Adipocyte (in vitro differentiated cells): ENCODE data around the gene MRPS34.

Experiments
- DNase-seq: peaks from one replicate; pipeline ENCODE4 v3.0.0-alpha.2; 2015; ENCODE audit warnings: low read depth
- H3K27me3 ChIP-seq: replicated peaks from 2 replicates; pipeline ENCODE4 v1.7.0; 2013; ENCODE audit warnings: mild to moderate bottlenecking, low read length, moderate library complexity; ENCODE audit not compliant: control insufficient read depth, insufficient read depth
- H3K36me3 ChIP-seq: 2 replicates; pipeline ENCODE4 v1.7.0; 2013; ENCODE audit warnings: low read length, mild to moderate bottlenecking, moderate library complexity; ENCODE audit not compliant: control insufficient read depth, insufficient read depth, severe bottlenecking
- H3K4me1 ChIP-seq: 2 replicates; pipeline ENCODE4 v1.7.0; 2013; ENCODE audit warnings: mild to moderate bottlenecking, low read length, moderate library complexity; ENCODE audit not compliant: control insufficient read depth, insufficient read depth
- H3K4me3 ChIP-seq: 2 replicates; pipeline ENCODE4 v1.7.0; 2013; ENCODE audit warnings: mild to moderate bottlenecking, low read length, moderate library complexity
- H3K9ac ChIP-seq: 2 replicates; pipeline ENCODE4 v1.7.0; 2013; ENCODE audit warnings: mild to moderate bottlenecking, low read length, moderate library complexity
- H3K9me3 ChIP-seq: 2 replicates; pipeline ENCODE4 v1.7.0; 2013; ENCODE audit warnings: mild to moderate bottlenecking, low read length, moderate library complexity; ENCODE audit not compliant: control insufficient read depth

MRPS34 gene

DNA sequence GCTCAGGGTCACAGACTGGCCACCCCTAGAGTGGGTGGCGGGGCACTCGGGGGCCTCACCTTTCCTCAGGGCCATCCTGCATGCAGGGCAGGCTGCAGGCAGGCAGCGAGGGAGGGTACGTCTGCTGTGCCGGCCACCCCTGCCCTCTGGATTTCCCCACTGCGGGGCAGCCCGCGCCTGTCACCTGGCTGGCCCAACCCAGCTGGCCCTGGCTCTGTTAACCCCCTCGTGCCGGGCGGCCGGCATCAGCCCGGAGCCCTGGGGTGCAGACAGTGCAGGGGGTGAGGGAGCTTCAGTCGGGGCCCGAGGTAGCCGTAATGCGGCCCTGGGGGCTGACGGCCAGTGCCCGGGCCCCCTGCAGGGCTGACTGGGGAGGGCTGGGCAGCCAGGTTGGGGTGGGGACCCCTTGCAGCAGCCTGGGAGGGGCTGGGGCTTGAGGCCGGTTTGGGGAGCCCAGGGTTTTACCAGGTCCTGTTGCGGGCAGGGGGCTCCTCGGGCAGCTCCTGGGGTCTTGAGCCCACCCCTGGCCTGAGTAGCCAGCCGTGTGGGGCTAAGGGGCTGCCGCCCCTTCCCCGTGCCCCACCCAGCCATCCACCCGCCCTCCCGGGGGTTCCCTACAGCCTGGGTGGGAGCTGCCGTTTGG, 20.8 kb upstream of the MRPS34 start, which contains the start of gene IGFALS:
Gene IGFALS, minus strand, starts transcription at position 128 of the 643 bp plus-strand sequence. Its CDS starts 53 bp downstream, at position 75.
- no peaks in the 10 kb centered on the region for H3K4me1 ChIP-seq
- DNase-seq: no peak
- H3K36me3 ChIP-seq: peaks cover 4% of the 10 kb centered on the region
- no peaks in the 10 kb centered on the region for H3K27me3 ChIP-seq
- peaks cover 6% of the 10 kb centered on the region for H3K9me3 ChIP-seq
- no peak within 1 kb of the TSS for H3K9ac ChIP-seq
- H3K4me3 ChIP-seq: no peak within 1 kb of the TSS

DNA sequence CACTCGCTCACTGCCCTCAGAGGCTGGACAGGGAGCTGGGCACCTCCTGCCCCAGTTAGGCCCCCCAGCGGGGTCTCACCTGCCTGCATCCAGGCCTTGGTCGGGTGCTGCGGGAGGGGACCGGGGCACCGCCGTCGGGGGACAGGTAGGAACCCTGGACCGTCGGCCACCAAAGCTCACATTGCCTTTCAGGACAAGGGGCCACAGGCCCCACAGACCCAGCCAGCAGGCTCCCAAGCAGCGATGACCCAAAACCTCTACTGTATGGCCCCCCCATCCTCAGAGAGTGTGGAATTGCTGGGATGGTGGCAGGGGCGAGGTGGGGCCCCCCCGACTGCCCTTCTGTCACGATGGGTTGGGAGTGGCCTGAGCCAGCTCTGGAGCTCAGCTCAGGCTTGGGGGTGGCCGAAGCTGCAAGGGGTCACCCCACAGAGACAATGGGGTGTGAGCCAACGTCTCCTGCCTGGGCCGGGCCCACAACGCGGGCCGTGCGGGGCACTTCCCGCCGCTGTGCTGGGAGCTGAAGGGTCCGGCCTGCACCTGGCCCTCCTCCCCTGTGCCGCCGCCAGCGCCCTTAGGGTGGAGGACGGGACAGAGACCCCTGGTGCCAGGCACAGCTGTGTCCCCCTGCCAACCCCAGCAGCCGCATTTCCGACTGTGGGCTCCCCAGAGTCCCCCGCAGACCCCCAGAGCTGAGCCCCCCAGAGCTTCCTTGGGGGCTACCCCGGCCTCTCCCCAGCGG, 20.1 kb upstream of the MRPS34 start:
- Histone ChIP-seq H3K4me3 (no peak overlapping the region), H3K4me1 (no peaks in the 10 kb centered on the region), H3K27me3 (no peaks in the 10 kb centered on the region), H3K9me3 (peaks cover 3% of the 10 kb centered on the region), H3K9ac (no peak overlapping the region), H3K36me3 (peaks cover 9% of the 10 kb centered on the region)
- no peak for DNase-seq

DNA sequence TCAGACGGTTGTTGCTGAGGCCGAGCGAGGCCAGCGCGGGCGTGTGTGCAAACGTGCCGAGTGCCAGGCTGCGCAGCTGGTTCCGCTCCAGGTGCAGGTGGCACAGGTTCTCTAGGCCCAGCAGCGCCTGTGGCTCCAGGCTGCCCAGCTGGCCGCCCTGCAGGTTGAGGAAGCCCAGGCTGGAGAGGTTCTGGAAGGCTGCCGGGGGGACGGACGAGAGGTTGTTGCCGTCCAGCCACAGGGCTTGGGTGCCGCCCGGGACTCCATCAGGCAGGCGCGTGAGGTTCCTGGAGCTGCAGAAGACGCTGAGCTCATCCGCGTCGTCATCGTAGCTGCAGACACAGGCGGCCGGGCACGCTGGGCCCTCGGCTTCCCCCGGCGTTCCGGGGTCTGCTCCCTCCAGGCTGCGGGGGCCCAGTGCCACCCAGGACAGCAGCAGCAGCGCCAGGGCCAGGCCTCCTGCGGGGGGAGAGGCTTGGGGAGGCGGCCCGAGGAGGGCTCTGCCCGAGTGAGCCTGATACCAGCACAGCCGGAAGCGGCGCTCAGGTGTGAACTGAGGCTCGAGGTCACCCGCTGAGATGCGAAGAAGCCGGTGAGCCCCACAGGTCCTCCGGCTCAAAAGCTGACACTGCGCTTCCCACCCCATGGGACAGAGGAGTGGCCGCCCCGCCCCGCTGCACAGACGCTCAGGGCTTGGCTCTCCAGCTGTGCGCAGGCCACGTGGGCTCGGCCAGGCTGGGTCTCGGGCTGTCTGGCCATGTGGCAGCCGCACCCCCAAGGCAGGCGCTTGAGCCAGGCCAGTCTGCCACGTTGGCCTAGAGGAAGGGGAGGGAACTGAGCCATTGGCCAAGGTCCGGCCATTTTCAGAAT, 19.2 kb upstream of the MRPS34 start:
- Histone ChIP-seq H3K36me3 (peaks cover 9% of the 10 kb centered on the region), H3K9ac (no peak overlapping the region), H3K9me3 (no peaks in the 10 kb centered on the region), H3K27me3 (no peaks in the 10 kb centered on the region), H3K4me3 (no peak overlapping the region), H3K4me1 (no peaks in the 10 kb centered on the region)
- no peak for DNase-seq

DNA sequence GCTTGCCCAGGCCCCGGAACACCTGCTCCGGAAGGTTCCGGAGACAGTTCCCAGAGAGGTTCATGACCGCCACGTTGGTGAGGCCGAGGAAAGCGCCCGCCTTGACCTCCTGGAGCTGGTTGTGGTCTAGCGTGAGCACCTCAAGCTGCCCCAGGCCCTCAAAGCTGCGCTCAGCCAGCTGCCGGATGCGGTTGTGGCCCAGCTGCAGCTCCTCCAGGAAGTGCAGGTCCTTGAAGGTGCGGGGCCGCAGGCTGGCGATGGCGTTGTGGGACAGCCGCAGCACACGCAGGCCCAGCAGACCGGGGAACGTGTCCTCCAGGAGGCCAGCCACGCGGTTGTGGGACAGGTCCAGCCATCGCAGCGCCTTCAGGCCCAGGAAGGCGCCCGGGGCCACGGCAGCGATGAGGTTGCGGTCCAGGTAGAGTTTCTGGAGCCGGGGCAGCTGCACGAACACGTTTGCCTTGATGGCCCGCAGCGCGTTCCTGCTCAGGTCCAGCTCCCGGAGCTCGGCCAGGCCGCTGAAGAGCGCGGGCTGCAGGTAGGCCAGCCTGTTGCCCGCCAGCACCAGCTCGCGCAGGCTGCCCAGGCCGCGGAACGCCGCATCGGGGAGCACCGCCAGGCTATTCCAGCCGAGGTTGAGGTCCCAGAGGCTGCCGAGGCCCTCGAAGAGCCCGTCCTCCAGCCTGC, 18.5 kb upstream of the MRPS34 start:
- Histone ChIP-seq H3K4me1 (no peaks in the 10 kb centered on the region), H3K27me3 (no peaks in the 10 kb centered on the region), H3K4me3 (no peak overlapping the region), H3K36me3 (peaks cover 9% of the 10 kb centered on the region), H3K9me3 (no peaks in the 10 kb centered on the region), H3K9ac (no peak overlapping the region)
- DNase-seq: no peak

DNA sequence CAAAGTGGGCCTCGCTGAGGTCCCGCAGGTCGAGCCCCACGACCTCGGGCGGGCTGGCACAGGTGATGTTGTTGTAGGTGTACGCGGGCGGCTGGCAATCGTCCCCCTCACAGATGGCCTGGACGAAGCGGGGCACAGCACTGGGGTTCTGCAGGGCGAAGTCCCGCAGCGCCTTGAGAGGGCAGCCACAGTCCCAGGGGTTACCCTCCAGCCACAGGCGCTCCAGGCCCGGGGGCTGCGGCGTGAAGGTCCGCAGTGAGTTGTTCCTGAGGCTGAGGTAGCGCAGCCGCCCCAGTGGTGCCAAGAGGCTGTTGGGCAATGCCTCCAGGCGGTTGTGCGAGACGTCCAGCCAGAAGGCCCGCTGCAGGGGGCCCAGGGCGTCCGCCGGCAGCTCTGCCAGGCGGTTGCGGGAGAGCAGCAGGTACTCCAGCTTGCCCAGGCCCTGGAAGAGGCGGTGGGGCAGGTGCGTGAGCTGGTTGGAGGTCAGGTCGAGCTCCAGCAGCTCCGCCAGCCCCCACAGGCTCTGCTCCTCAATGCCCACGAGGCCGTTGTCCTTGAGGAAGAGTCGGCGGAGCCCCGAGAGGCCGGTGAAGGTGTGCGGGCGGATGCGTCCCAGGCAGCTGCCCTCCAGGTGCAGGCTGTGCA, 17.8 kb upstream of the MRPS34 start:
- Histone ChIP-seq H3K4me3 (no peak overlapping the region), H3K36me3 (peaks cover 9% of the 10 kb centered on the region), H3K9ac (no peak overlapping the region), H3K27me3 (no peaks in the 10 kb centered on the region), H3K9me3 (no peaks in the 10 kb centered on the region), H3K4me1 (no peaks in the 10 kb centered on the region)
- no peak for DNase-seq

DNA sequence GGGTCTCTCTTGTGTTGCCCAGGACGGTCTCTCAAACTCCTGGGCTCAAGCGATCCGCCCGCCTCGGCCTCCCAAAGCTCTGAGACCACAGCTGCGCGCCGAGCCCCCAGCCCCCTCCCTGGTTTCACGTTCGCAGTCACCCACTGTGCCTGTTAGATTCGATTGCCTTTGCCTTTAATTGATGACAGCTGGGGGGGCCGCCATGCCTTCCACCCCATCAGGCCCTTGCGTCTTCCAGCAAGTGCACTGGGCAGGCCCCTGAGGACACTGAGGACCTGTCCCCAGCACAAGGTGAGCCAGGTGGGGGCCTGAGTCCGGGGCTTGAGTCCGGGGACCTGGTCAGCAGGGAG, 17.3 kb upstream of the MRPS34 start:
- Histone ChIP-seq H3K4me3 (no peak overlapping the region), H3K27me3 (no peaks in the 10 kb centered on the region), H3K4me1 (no peaks in the 10 kb centered on the region), H3K36me3 (peaks cover 9% of the 10 kb centered on the region), H3K9me3 (no peaks in the 10 kb centered on the region), H3K9ac (no peak overlapping the region)
- DNase-seq: no peak

DNA sequence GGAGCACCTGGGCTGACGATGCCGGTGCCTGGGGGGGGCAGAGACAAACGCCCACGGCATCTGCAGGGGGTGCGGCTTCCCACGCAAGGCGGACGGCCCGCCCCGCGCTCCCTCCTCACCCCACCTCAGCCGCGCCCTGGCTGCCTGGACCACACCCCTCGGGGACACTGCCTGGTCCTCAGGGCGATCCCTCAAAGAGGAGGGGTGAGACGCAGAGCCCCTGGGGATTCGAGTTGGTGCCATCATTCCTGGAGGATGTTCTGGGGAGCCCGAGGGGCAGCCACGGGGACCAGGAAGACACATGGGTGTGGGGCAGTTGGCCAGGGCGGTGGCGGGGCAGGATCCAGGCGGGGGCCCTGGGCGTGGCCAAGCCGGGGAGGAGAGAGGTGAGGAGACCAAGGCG, 16.7 kb upstream of the MRPS34 start:
- H3K9me3 ChIP-seq: no peaks in the 10 kb centered on the region
- H3K4me1 ChIP-seq: no peaks in the 10 kb centered on the region
- DNase-seq: no peak
- H3K27me3 ChIP-seq: no peaks in the 10 kb centered on the region
- H3K4me3 ChIP-seq: no peak overlapping the region
- peaks cover 9% of the 10 kb centered on the region for H3K36me3 ChIP-seq
- H3K9ac ChIP-seq: no peak overlapping the region

DNA sequence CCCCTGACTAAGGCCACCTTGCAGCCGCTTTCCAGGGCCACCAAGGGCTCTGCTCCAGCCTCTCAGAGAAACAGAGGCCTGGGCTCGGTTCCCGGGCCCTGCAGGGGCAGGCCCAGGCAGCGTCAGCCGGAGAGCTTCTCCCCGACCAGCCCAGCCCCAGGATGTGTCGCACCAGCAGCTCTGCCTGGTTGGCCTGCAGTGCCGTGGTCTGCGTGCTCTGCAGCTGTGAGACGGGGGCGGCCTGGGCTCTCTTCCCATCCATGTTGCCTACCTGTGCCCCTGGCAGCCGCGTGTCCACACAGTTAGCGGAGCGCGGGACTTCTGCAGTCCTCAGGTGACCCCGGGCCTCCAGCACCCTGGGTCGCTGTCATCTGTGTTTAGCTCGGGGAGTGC, 15.8 kb upstream of the MRPS34 start:
- Histone ChIP-seq H3K4me1 (no peaks in the 10 kb centered on the region), H3K36me3 (peaks cover 9% of the 10 kb centered on the region)

DNA sequence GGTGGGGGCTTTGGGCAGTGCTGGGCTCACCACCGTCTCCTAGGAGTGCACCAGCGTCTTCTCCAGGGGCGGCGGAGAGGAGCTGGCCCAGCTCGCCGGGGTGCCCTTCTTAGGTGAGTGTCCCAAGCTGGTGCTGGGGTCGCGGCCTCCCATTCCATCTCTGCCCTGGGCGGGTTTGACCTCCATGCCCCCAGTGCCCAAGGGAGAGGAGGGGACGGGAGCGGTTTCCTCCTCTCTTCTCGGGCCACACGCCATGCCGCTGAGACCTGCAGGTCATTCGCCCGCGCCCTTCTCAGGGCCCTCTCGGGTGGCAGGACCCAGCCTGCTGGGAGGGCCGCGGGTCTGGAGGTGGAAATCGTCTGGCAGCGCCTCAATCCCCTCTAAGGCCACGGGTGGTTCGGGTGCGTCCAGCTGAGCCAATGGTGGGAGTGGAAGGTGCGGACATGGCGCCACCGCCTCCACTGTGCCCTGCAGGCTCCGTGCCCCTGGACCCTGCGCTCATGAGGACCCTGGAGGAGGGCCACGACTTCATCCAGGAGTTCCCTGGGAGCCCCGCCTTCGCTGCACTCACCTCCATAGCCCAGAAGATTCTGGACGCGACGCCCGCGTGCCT, 15.3 kb upstream of the MRPS34 start:
- H3K36me3 ChIP-seq: peaks cover 9% of the 10 kb centered on the region
- no peaks in the 10 kb centered on the region for H3K4me1 ChIP-seq
- H3K9me3 ChIP-seq: no peaks in the 10 kb centered on the region
- no peak overlapping the region for H3K4me3 ChIP-seq
- DNase-seq: no peak
- H3K27me3 ChIP-seq: no peaks in the 10 kb centered on the region
- no peak overlapping the region for H3K9ac ChIP-seq

More for the DNA sequence above, 15.8 kb upstream of the MRPS34 start:
- H3K9ac ChIP-seq: no peak overlapping the region
- DNase-seq: no peak
- no peak overlapping the region for H3K4me3 ChIP-seq
- no peaks in the 10 kb centered on the region for H3K9me3 ChIP-seq
- no peaks in the 10 kb centered on the region for H3K27me3 ChIP-seq

DNA sequence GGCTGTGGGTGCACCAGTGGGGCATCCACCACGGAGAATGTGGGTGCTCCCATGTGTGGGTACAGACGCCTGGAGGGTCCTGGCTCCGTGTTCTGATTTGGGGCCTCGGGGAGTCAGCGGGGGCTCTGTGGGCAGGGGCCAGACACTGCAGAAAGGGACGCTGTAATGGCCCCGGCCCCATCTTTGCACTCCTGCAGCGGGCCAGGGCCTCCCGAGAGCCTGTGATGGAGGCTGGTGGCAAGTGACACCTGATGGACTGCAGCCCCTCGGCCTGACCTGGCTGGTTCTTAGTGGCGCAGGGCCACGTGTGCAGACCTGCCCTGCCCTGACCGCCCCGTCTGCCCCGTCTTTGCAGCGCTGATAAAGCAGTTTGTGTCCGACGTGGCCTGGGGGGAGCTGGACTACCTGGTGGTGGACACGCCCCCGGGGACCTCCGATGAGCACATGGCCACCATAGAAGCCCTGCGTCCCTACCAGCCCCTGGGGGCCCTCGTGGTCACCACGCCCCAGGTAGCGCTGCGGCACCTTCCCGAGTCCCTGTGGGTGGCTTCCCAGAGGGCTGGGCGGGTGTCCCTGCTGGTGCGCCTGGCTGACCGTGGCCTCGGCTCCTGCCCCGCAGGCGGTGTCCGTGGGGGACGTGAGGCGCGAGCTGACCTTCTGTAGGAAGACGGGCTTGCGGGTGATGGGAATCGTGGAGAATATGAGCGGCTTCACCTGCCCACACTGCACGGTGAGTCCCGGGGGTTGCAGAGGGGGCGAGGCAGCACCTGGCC, 14.6 kb upstream of the MRPS34 start:
- H3K9me3 ChIP-seq: no peaks in the 10 kb centered on the region
- no peak overlapping the region for H3K4me3 ChIP-seq
- peaks cover 9% of the 10 kb centered on the region for H3K36me3 ChIP-seq
- no peak for DNase-seq
- no peaks in the 10 kb centered on the region for H3K4me1 ChIP-seq
- H3K27me3 ChIP-seq: no peaks in the 10 kb centered on the region
- H3K9ac ChIP-seq: no peak overlapping the region
